Aorta (tissue), 5 donors: ENCODE measurements around the gene TSPAN15. TPM values are rescaled to one million over a fixed set of nuclear protein-coding genes. Genes with fewer than 3 reads are reported as not detected.
A peak's percentile ranks its signal among the peaks of the same experiment; 100 is the strongest.

ENCODE experiments used
- ATAC-seq: fragments of 200-7000 bp; cut with Tn5 transposase; one replicate; pipeline ENCODE4 v1.9.1; 2022; ENCODE audit warnings: moderate library complexity; ENCODE audit not compliant: low FRiP score
- DNase-seq, 2 donors: peaks; one replicate each; pipeline ENCODE4 v3.0.0-alpha.2; 2020
- H3K27ac ChIP-seq, 2 donors: one replicate each; pipeline ENCODE4 v1.5.1; 2013; ENCODE audit warnings: low read length in 2 of 2, mild to moderate bottlenecking in 2 of 2, moderate library complexity in 2 of 2, control low read depth in 1 of 2, inconsistent platforms in 1 of 2, low read depth in 1 of 2
- H3K27me3 ChIP-seq, 2 donors: one replicate each; pipeline ENCODE4 v1.6.1; 2013; ENCODE audit warnings: control low read depth in 1 of 2, low read length in 1 of 2, mild to moderate bottlenecking in 1 of 2, moderate library complexity in 1 of 2; ENCODE audit not compliant: insufficient read depth in 2 of 2, control insufficient read depth in 1 of 2
- H3K36me3 ChIP-seq, 2 donors: one replicate each; pipeline ENCODE4 v1.6.1; 2013; ENCODE audit warnings: control low read depth in 1 of 2, low read length in 1 of 2, mild to moderate bottlenecking in 1 of 2; ENCODE audit not compliant: insufficient read depth in 2 of 2, control insufficient read depth in 1 of 2
- H3K4me1 ChIP-seq, 2 donors: one replicate each; pipeline ENCODE4 v1.6.1; 2013; ENCODE audit warnings: low read length in 2 of 2, control low read depth in 1 of 2, mild to moderate bottlenecking in 1 of 2, moderate library complexity in 1 of 2; ENCODE audit not compliant: insufficient read depth in 2 of 2, control insufficient read depth in 1 of 2
- H3K4me3 ChIP-seq, 2 donors: one replicate each; pipeline ENCODE4 v1.5.1; 2013; ENCODE audit warnings: low read length in 2 of 2, control low read depth in 1 of 2, mild to moderate bottlenecking in 1 of 2
- H3K9me3 ChIP-seq: one replicate; pipeline ENCODE4 v1.6.1; 2013; ENCODE audit warnings: mild to moderate bottlenecking, low read length; ENCODE audit not compliant: control insufficient read depth
- WGBS, 2 donors: extraction: QIAGEN DNeasy Blood & Tissue Kit; methylation state at CpG; one replicate each; pipeline ENCODE4 v1.1.7; 2013; 5-methylcytosine and 5-hydroxymethylcytosine counted together
- intact Hi-C, 2 donors: fragments of 100-400 bp; cut with DNase I; formaldehyde crosslinking; loops; one replicate each; pipeline versions ENCODE4 v1.14.2 to v1.15.0; 2022
- polyA plus RNA-seq, 2 donors: library from polyadenylated mRNA; stranded (reverse); fragments of 200-250 nt; gene quantifications; one replicate each; pipeline ENCODE4 v1.2.3, GENCODE V29; 2013
- total RNA-seq, 2 donors: library from RNA; stranded (reverse); fragmentation: NEBNext Ultra II Directional; extraction: Animal tissue kit (Norgen Biotek cat#: 25700); gene quantifications; one replicate each; pipeline ENCODE4 v1.2.1, GENCODE V29; 2021
- donor health status: healthy with polysubstance abuse.
- donor health status: Bipolar disorder and iron deficiency.
- donor health status: DM: no; HTN: no; CAD: no.
- donor health status: DM: no; HTN: no; CAD: no.
- donor health status: DM: yes; HTN: yes; CAD: no.

Gene TSPAN15
- total and polyA plus RNA-seq, 4 donors: 1.8 to 16.8 (median 11.5) TPM

- Histone ChIP-seq H3K4me3 (no peak overlapping the region), H3K4me1 (no peaks in the 10 kb centered on the region), H3K27me3 (no peaks in the 10 kb centered on the region), H3K9me3 (no peaks in the 10 kb centered on the region), H3K27ac (no peak overlapping the region), H3K36me3 (no peaks in the 10 kb centered on the region)
- no peak for ATAC-seq
- 93 to 94% methylated on average over 11 of the region's 11 CpGs for WGBS, 2 donors
- intact Hi-C loops: loop anchor here in 1 of 2 donors (5.0 kb wide), 1 partner anchor 267 kb away; no protein-coding TSS in a partner anchor
- no peak for DNase-seq
Measured at GRCh38 chr10:69503896-69504265, 52.6 kb downstream of the TSPAN15 start.

DNA sequence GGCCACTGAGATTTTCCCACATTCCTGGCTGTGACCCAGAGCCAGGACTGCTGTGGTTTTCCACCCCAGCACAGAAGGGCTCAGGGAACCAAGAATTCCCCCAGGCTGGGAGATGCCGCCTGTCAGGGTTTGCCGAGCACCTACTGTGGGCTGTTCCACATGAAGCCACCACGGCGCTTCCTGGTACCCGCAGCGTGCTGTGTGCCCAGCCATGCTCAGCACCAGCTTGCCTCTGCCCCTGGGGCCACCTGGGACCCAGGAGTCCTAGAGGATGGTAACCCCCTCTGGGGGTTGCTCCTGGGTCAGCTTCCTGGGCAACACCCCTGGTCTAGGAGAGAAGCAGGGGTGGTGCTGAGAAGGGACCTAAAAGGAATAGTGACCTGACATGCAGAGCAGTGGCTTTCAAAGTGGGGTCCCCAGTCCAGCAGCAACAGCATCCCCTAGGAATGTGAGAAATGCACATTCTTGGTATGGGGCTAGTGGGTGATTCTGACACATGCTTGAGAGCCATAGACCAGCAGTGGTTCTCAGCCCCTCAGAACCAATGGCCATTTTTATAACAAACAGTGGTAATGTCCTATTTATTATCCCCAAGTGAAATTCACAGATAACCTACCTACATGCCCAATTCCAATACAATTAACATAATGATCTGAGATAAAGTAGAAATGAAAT lies 53.4 kb downstream of the TSPAN15 start:
- intact Hi-C loops: loop anchor here (5.0 kb wide), 1 partner anchor 267 kb away; no protein-coding TSS in a partner anchor
- 96% methylated on average over 6 of the region's 6 CpGs for WGBS, 2 donors
- H3K27me3 ChIP-seq: no peaks in the 10 kb centered on the region
- no peak overlapping the region for H3K27ac ChIP-seq
- ATAC-seq (no peak), DNase-seq (no peak)
- H3K4me3 ChIP-seq: no peak overlapping the region
- no peaks in the 10 kb centered on the region for H3K36me3 ChIP-seq
- no peaks in the 10 kb centered on the region for H3K4me1 ChIP-seq
- no peaks in the 10 kb centered on the region for H3K9me3 ChIP-seq

- Histone ChIP-seq H3K27ac (no peak overlapping the region), H3K4me3 (no peak overlapping the region), H3K27me3 (no peaks in the 10 kb centered on the region), H3K36me3 (no peaks in the 10 kb centered on the region), H3K9me3 (no peaks in the 10 kb centered on the region), H3K4me1 (no peaks in the 10 kb centered on the region)
- ATAC-seq (no peak), DNase-seq (no peak)
- intact Hi-C loops: loop anchor here (2.0 to 5.0 kb wide), 2 partner anchors 79 to 268 kb away; no protein-coding TSS in a partner anchor
- 92% methylated on average over 15 of the region's 15 CpGs for WGBS, 2 donors
Measured at GRCh38 chr10:69505636-69506318, 54.5 kb downstream of the TSPAN15 start.

DNA sequence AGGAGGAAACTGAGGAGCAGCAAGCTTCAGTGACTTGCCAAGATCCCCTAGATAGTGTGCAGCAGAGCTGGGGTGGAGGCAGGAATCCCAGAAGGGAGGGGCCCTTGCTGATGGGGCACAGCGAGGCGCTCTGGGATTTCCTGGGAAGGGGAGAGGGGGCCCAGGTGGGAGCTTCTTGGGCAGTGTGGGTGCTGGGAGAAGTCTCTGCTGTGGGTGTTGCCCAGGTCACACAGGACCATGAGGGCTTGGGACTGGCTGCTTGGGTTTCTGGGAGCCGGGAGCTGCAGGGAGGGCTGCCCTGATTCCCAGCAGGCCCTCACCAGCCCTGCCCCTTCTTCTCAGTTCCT lies 55.2 kb downstream of the TSPAN15 start:
- ATAC-seq (peak; percentile 10), DNase-seq (no peak)
- Histone ChIP-seq H3K4me1 (no peaks in the 10 kb centered on the region), H3K4me3 (no peak overlapping the region), H3K36me3 (no peaks in the 10 kb centered on the region), H3K9me3 (no peaks in the 10 kb centered on the region), H3K27me3 (no peaks in the 10 kb centered on the region), H3K27ac (no peak overlapping the region)
- WGBS, 2 donors: 92 to 96% methylated on average over 3 of the region's 3 CpGs
- intact Hi-C loops: loop anchor here (2.0 to 5.0 kb wide), 2 partner anchors 80 to 269 kb away; no protein-coding TSS in a partner anchor

DNA sequence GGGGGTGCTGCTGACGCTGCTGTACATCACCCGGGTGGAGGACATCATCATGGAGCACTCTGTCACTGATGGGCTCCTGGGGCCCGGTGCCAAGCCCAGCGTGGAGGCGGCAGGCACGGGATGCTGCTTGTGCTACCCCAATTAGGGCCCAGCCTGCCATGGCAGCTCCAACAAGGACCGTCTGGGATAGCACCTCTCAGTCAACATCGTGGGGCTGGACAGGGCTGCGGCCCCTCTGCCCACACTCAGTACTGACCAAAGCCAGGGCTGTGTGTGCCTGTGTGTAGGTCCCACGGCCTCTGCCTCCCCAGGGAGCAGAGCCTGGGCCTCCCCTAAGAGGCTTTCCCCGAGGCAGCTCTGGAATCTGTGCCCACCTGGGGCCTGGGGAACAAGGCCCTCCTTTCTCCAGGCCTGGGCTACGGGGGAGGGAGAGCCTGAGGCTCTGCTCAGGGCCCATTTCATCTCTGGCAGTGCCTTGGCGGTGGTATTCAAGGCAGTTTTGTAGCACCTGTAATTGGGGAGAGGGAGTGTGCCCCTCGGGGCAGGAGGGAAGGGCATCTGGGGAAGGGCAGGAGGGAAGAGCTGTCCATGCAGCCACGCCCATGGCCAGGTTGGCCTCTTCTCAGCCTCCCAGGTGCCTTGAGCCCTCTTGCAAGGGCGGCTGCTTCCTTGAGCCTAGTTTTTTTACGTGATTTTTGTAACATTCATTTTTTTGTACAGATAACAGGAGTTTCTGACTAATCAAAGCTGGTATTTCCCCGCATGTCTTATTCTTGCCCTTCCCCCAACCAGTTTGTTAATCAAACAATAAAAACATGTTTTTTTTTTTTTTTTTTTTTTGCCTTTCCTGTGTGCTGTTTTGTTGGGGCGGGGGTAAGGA lies 55.8 kb downstream of the TSPAN15 start:
- DNase-seq (no peak), ATAC-seq (peak; percentile 48)
- WGBS, 2 donors: 84 to 88% methylated on average over 19 of the region's 19 CpGs
- Histone ChIP-seq H3K36me3 (no peaks in the 10 kb centered on the region), H3K9me3 (no peaks in the 10 kb centered on the region), H3K4me1 (no peaks in the 10 kb centered on the region), H3K27ac (no peak overlapping the region), H3K27me3 (no peaks in the 10 kb centered on the region), H3K4me3 (no peak overlapping the region)
- intact Hi-C loops: loop anchor here (1.0 to 5.0 kb wide), 3 partner anchors 80 to 270 kb away; no protein-coding TSS in a partner anchor

GRCh38 chr10:69508738-69509340 lies 57.6 kb downstream of the TSPAN15 start:
- Histone ChIP-seq H3K27ac (no peak overlapping the region), H3K27me3 (no peaks in the 10 kb centered on the region), H3K9me3 (no peaks in the 10 kb centered on the region), H3K36me3 (no peaks in the 10 kb centered on the region), H3K4me1 (no peaks in the 10 kb centered on the region), H3K4me3 (no peak overlapping the region)
- 85 to 86% methylated on average over 7 of the region's 7 CpGs for WGBS, 2 donors
- no peak for ATAC-seq
- intact Hi-C loops: loop anchor here in 1 of 2 donors (5.0 kb wide), 1 partner anchor 272 kb away; no protein-coding TSS in a partner anchor
- no peak for DNase-seq

DNA sequence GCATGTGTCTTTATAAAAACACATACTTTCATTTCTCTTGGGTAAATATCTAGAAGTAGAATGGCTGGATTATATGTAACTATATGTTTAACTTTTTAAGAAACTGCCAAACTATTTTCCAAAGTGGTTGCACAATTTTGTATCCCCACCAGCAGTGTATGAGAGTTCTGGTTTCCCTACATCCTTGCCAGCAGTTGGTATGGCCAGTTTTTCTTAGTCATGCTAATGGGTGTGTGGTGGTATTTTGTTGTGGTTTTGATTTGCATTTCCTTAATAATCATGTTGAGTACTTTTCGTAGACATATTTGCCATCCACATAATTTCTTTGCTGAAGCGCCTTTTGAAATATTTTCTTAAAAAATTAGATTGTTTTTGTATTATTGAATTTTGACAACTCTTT lies 61.6 kb downstream of the TSPAN15 start:
- Histone ChIP-seq H3K4me1 (no peaks in the 10 kb centered on the region), H3K36me3 (no peaks in the 10 kb centered on the region), H3K4me3 (no peak overlapping the region), H3K9me3 (no peaks in the 10 kb centered on the region), H3K27ac (no peak overlapping the region), H3K27me3 (no peaks in the 10 kb centered on the region)
- DNase-seq: no peak
- no peak for ATAC-seq
- 40 to 44% methylated on average over 2 of the region's 2 CpGs for WGBS, 2 donors
- intact Hi-C loops: loop anchor here in 1 of 2 donors (5.0 kb wide), 1 partner anchor 399 kb away; no protein-coding TSS in a partner anchor

DNA sequence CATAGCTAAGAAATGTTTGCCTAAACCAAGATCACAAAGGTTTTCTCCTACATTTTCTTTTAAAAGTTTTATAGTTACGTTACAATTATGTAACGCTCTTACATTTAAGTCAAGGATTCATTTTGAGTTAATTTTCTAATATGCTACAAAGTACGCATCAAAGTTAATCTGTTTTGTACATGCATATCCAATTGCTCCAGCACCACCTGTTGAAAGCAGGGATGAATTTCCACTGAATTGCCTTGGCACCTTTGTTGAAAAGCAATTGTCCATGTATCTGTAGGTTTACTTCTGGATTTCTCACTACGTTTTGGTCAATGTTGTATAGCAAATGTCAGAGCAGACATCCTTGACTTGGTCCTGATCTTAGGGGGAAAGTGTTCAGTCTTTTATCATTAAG lies 62.4 kb downstream of the TSPAN15 start:
- Histone ChIP-seq H3K4me3 (no peak overlapping the region), H3K27me3 (no peaks in the 10 kb centered on the region), H3K4me1 (no peaks in the 10 kb centered on the region), H3K9me3 (no peaks in the 10 kb centered on the region), H3K27ac (no peak overlapping the region), H3K36me3 (no peaks in the 10 kb centered on the region)
- intact Hi-C loops: loop anchor here (2.0 to 5.0 kb wide), 2 partner anchors 125 to 399 kb away; no protein-coding TSS in a partner anchor
- ATAC-seq (no peak), DNase-seq (no peak)
- WGBS, 2 donors: 83 to 89% methylated on average over 4 of the region's 4 CpGs
